Astrocyte (in vitro differentiated cells and primary cell): ENCODE data around the gene PGA3. TPM values are rescaled to one million over a fixed set of nuclear protein-coding genes. Genes with fewer than 3 reads are reported as not detected.

Source experiments
- DNase-seq: peaks from one replicate; pipeline ENCODE4 v3.0.0-alpha.2; 2010; ENCODE audit warnings: low read depth
- FAIRE-seq: peaks from 2 replicates; lab custom pipeline; 2011; peaks lifted over from hg19 to GRCh38; lab: Jason Lieb, UNC
- H2AFZ ChIP-seq: 2 replicates; pipeline ENCODE4 v1.6.0; 2012; ENCODE audit warnings: low read depth, low read length, inconsistent platforms
- H3K27ac ChIP-seq: 2 replicates; pipeline ENCODE4 v1.5.1; 2011; ENCODE audit warnings: low read depth, low read length, inconsistent platforms
- H3K27me3 ChIP-seq: 2 replicates; pipeline ENCODE4 v1.6.0; 2011; ENCODE audit warnings: low read length, inconsistent platforms; ENCODE audit not compliant: insufficient read depth
- H3K36me3 ChIP-seq: 2 replicates; pipeline ENCODE4 v1.5.1; 2011; ENCODE audit warnings: low read length, inconsistent platforms; ENCODE audit not compliant: insufficient read depth
- H3K4me1 ChIP-seq: 2 replicates; pipeline ENCODE4 v1.5.1; 2011; ENCODE audit warnings: low read length, inconsistent platforms; ENCODE audit not compliant: insufficient read depth
- H3K4me2 ChIP-seq: 2 replicates; pipeline ENCODE4 v1.6.0; 2012; ENCODE audit warnings: low read length, inconsistent platforms
- H3K4me3 ChIP-seq: 2 replicates; pipeline ENCODE4 v1.5.1; 2011; ENCODE audit warnings: low read depth, mild to moderate bottlenecking, low read length, inconsistent platforms; ENCODE audit not compliant: insufficient read depth
- H3K79me2 ChIP-seq: 2 replicates; pipeline ENCODE4 v1.6.0; 2012; ENCODE audit warnings: mild to moderate bottlenecking, low read length, inconsistent platforms; ENCODE audit not compliant: insufficient read depth
- H3K9ac ChIP-seq: 2 replicates; pipeline ENCODE4 v1.6.0; 2012; ENCODE audit warnings: mild to moderate bottlenecking, low read length, inconsistent platforms
- H3K9me3 ChIP-seq: 2 replicates; pipeline ENCODE4 v1.5.1; 2012; ENCODE audit warnings: low read depth, mild to moderate bottlenecking, low read length, inconsistent platforms; ENCODE audit not compliant: insufficient read depth
- H4K20me1 ChIP-seq: 2 replicates; pipeline ENCODE4 v1.6.0; 2012; ENCODE audit warnings: low read length, inconsistent platforms; ENCODE audit not compliant: insufficient read depth
- H3K27ac Mint-ChIP-seq: one replicate; pipeline ENCODE4 v1.8.0; 2021; ENCODE audit warnings: mild to moderate bottlenecking, mixed read lengths; ENCODE audit not compliant: unreplicated experiment
- H3K27me3 Mint-ChIP-seq: one replicate; pipeline ENCODE4 v1.8.0; 2021; ENCODE audit warnings: low read depth, mixed read lengths; ENCODE audit not compliant: unreplicated experiment
- H3K36me3 Mint-ChIP-seq: one replicate; pipeline ENCODE4 v1.8.0; 2021; ENCODE audit warnings: low read depth, mixed read lengths; ENCODE audit not compliant: unreplicated experiment
- H3K4me1 Mint-ChIP-seq: one replicate; pipeline ENCODE4 v1.8.0; 2021; ENCODE audit warnings: low read depth, mixed read lengths; ENCODE audit not compliant: unreplicated experiment
- H3K4me3 Mint-ChIP-seq: one replicate; pipeline ENCODE4 v1.8.0; 2021; ENCODE audit warnings: mild to moderate bottlenecking, moderate library complexity, mixed read lengths; ENCODE audit not compliant: unreplicated experiment
- H3K9me3 Mint-ChIP-seq: one replicate; pipeline ENCODE4 v1.8.0; 2021; ENCODE audit warnings: mild to moderate bottlenecking, mixed read lengths; ENCODE audit not compliant: unreplicated experiment
- EZH2 ChIP-seq: IDR thresholded peaks from 2 replicates; pipeline ENCODE4 v1.6.1; 2012; ENCODE audit warnings: mild to moderate bottlenecking, low read length, inconsistent platforms; ENCODE audit not compliant: insufficient read depth
- total RNA-seq: library from RNA; stranded (reverse); gene quantifications from 2 replicates; pipeline ENCODE4 v1.2.1, GENCODE V29; 2021
- TF ChIP-seq, protein P1 (sequence below): IDR thresholded peaks from 2 replicates; pipeline ENCODE4 v1.5.1; 2011; ENCODE audit warnings: low read depth, mild to moderate bottlenecking, inconsistent platforms, low read length, moderate library complexity; ENCODE audit not compliant: insufficient read depth

Gene PGA3
- total RNA-seq, 1 donor from 2014 or later, result 0.43 TPM

DNA sequence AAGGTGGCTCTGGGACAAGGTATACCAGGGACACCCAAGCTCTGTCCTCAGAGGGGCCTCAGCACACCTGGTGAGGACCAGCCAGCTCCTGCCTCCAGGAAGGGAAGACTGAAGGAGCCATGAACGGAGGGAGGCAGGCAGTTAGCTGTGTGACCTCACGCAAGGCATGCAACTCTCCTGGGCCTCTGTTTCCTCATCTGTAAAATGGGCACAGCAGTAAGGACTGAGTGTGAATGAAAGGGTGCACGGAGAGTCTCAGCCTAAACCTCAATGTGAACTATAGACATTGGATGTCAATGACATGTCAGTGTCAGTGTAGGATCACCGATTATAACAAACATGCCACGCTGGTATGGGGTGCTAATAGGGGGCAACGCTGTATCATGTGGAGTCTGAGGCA lies 56.0 kb downstream of the PGA3 start:
- Mint-ChIP-seq H3K36me3 (peaks cover 13% of the 10 kb centered on the region), H3K4me1 (no peaks in the 10 kb centered on the region), H3K9me3 (no peaks in the 10 kb centered on the region), H3K27ac (no peak overlapping the region), H3K27me3 (peaks cover 2% of the 10 kb centered on the region), H3K4me3 (no peak overlapping the region)
- Histone ChIP-seq H3K4me3 (no peak overlapping the region), H3K4me1 (no peaks in the 10 kb centered on the region), H3K79me2 (no peaks in the 10 kb centered on the region), H3K27me3 (no peaks in the 10 kb centered on the region), H3K9ac (no peak overlapping the region), H2AFZ (no peak overlapping the region), H3K4me2 (no peak overlapping the region), H3K9me3 (no peaks in the 10 kb centered on the region), H3K27ac (no peak overlapping the region), H4K20me1 (no peaks in the 10 kb centered on the region), H3K36me3 (no peaks in the 10 kb centered on the region)
- FAIRE-seq (no peak), DNase-seq (no peak)
- TF ChIP-seq, protein P1, sequence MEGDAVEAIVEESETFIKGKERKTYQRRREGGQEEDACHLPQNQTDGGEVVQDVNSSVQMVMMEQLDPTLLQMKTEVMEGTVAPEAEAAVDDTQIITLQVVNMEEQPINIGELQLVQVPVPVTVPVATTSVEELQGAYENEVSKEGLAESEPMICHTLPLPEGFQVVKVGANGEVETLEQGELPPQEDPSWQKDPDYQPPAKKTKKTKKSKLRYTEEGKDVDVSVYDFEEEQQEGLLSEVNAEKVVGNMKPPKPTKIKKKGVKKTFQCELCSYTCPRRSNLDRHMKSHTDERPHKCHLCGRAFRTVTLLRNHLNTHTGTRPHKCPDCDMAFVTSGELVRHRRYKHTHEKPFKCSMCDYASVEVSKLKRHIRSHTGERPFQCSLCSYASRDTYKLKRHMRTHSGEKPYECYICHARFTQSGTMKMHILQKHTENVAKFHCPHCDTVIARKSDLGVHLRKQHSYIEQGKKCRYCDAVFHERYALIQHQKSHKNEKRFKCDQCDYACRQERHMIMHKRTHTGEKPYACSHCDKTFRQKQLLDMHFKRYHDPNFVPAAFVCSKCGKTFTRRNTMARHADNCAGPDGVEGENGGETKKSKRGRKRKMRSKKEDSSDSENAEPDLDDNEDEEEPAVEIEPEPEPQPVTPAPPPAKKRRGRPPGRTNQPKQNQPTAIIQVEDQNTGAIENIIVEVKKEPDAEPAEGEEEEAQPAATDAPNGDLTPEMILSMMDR, result no peak
- no peak for TF ChIP-seq EZH2

Other genes with a start within 250 kb of the PGA3 start
- gene CD6, start 231.8 kb upstream of the PGA3 start, total RNA-seq, result 0.39 and 0.58 TPM in 2 replicates
- gene CD5, start 101.0 kb upstream of the PGA3 start, total RNA-seq, result not detected in 2 replicates
- gene VPS37C, start 42.1 kb upstream of the PGA3 start, total RNA-seq, result 13.5 and 18.1 TPM in 2 replicates
- gene PGA4, start 18.8 kb downstream of the PGA3 start, total RNA-seq, result 0.79 and 0.86 TPM in 2 replicates
- gene PGA5, start 37.7 kb downstream of the PGA3 start, total RNA-seq, result 0.79 and 1.4 TPM in 2 replicates
- 12.2 and 17.7 TPM in 2 replicates for gene VWCE, start 91.8 kb downstream of the PGA3 start, total RNA-seq
- gene DDB1, start 129.6 kb downstream of the PGA3 start, total RNA-seq, result 222 and 251 TPM in 2 replicates
- gene TKFC, start 129.7 kb downstream of the PGA3 start, total RNA-seq, result 23.8 and 23.9 TPM in 2 replicates
- 26.4 and 29.2 TPM in 2 replicates for gene CYB561A3, start 158.4 kb downstream of the PGA3 start, total RNA-seq
- gene TMEM138, start 158.9 kb downstream of the PGA3 start, total RNA-seq, result 32.9 and 36.8 TPM in 2 replicates
- 7.8 and 8.3 TPM in 2 replicates for gene TMEM216, start 189.1 kb downstream of the PGA3 start, total RNA-seq
- 56.3 and 63.2 TPM in 2 replicates for gene CPSF7, start 226.5 kb downstream of the PGA3 start, total RNA-seq
- 35.5 and 38.8 TPM in 2 replicates for gene SDHAF2, start 226.6 kb downstream of the PGA3 start, total RNA-seq